Measurements from ENCODE around the gene ARHGAP15. TPM values are rescaled to one million over a fixed set of nuclear protein-coding genes. Genes with fewer than 3 reads are reported as not detected.

The ARHGAP15 gene
- polyA plus RNA-seq, 2 of the 4 experiments (the other 2 are of a cell fraction): 0.34 TPM; not detected in 1

DNA sequence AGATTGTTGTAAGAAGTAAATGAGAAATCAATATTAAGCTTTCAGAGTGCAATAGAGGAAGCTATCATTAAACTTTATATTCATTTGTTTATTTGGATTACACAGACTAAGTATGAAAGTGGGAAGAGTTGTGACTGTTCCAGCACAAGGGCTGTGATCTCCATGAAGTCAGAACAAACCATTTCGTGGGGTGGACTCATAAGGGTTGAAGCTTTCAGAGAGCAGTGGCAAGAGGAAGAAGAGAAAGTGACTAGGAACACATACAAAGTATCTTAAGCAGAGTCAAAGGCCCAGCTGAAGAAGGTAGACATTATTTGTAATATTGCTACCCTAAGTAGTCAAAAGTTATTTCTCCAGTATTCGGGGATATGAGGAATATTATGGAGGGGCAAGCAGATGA, 117.0 kb downstream of the ARHGAP15 start:
- H3K4me1 ChIP-seq: no peaks in the 10 kb centered on the region
- POLR2A ChIA-PET: no interaction called here
- CTCF ChIA-PET: interaction anchor here (0.9 kb wide), 1 partner anchor 13 kb away, joined by 3 read pairs; no protein-coding TSS in a partner anchor
- no peaks in the 10 kb centered on the region for H3K9me3 ChIP-seq
- TF ChIP-seq PHF8 (IDR thresholded peaks at IDR 0.05; ENCODE audit: borderline replicate concordance, low read depth) (no peak), CBX8 (IDR thresholded peaks at IDR 0.05) (no peak), POLR2A (IDR thresholded peaks at IDR 0.05; ENCODE audit: low read length) (no peak), NR3C1 (IDR thresholded peaks at IDR 0.05) (no peak), FOSB (CRISPR knock-in tag; IDR thresholded peaks at IDR 0.05) (no peak), SMC3 (IDR thresholded peaks at IDR 0.05) (no peak), CHD2 (IDR thresholded peaks at IDR 0.05; ENCODE audit: low read length, partially characterized antibody) (no peak), HOXA7 (CRISPR knock-in tag; IDR thresholded peaks at IDR 0.05) (no peak), ZFP36 (IDR thresholded peaks at IDR 0.05; ENCODE audit: borderline replicate concordance, partially characterized antibody) (no peak), CBX2 (IDR thresholded peaks at IDR 0.05; ENCODE audit: borderline replicate concordance, low read depth) (no peak), RCOR1 (IDR thresholded peaks at IDR 0.05; ENCODE audit: low read depth, low read length) (no peak), ZC3H11A (IDR thresholded peaks at IDR 0.05) (no peak), JUNB (IDR thresholded peaks at IDR 0.05) (no peak)
- TF ChIP-seq, protein P1, sequence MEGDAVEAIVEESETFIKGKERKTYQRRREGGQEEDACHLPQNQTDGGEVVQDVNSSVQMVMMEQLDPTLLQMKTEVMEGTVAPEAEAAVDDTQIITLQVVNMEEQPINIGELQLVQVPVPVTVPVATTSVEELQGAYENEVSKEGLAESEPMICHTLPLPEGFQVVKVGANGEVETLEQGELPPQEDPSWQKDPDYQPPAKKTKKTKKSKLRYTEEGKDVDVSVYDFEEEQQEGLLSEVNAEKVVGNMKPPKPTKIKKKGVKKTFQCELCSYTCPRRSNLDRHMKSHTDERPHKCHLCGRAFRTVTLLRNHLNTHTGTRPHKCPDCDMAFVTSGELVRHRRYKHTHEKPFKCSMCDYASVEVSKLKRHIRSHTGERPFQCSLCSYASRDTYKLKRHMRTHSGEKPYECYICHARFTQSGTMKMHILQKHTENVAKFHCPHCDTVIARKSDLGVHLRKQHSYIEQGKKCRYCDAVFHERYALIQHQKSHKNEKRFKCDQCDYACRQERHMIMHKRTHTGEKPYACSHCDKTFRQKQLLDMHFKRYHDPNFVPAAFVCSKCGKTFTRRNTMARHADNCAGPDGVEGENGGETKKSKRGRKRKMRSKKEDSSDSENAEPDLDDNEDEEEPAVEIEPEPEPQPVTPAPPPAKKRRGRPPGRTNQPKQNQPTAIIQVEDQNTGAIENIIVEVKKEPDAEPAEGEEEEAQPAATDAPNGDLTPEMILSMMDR (IDR thresholded peaks at IDR 0.05): no peak
- TF ChIP-seq, protein P2, sequence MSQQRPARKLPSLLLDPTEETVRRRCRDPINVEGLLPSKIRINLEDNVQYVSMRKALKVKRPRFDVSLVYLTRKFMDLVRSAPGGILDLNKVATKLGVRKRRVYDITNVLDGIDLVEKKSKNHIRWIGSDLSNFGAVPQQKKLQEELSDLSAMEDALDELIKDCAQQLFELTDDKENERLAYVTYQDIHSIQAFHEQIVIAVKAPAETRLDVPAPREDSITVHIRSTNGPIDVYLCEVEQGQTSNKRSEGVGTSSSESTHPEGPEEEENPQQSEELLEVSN (IDR thresholded peaks at IDR 0.05; ENCODE audit: borderline replicate concordance, low read depth): no peak
- TF ChIP-seq, protein P3, sequence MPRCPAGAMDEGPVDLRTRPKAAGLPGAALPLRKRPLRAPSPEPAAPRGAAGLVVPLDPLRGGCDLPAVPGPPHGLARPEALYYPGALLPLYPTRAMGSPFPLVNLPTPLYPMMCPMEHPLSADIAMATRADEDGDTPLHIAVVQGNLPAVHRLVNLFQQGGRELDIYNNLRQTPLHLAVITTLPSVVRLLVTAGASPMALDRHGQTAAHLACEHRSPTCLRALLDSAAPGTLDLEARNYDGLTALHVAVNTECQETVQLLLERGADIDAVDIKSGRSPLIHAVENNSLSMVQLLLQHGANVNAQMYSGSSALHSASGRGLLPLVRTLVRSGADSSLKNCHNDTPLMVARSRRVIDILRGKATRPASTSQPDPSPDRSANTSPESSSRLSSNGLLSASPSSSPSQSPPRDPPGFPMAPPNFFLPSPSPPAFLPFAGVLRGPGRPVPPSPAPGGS (IDR thresholded peaks at IDR 0.05): no peak
- TF ChIP-seq, protein P4, sequence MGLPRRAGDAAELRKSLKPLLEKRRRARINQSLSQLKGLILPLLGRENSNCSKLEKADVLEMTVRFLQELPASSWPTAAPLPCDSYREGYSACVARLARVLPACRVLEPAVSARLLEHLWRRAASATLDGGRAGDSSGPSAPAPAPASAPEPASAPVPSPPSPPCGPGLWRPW (IDR thresholded peaks at IDR 0.05): no peak
- TF ChIP-seq, protein P5, sequence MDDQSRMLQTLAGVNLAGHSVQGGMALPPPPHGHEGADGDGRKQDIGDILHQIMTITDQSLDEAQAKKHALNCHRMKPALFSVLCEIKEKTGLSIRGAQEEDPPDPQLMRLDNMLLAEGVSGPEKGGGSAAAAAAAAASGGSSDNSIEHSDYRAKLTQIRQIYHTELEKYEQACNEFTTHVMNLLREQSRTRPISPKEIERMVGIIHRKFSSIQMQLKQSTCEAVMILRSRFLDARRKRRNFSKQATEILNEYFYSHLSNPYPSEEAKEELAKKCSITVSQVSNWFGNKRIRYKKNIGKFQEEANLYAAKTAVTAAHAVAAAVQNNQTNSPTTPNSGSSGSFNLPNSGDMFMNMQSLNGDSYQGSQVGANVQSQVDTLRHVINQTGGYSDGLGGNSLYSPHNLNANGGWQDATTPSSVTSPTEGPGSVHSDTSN (IDR thresholded peaks at IDR 0.05): no peak
- TF ChIP-seq, protein P6, sequence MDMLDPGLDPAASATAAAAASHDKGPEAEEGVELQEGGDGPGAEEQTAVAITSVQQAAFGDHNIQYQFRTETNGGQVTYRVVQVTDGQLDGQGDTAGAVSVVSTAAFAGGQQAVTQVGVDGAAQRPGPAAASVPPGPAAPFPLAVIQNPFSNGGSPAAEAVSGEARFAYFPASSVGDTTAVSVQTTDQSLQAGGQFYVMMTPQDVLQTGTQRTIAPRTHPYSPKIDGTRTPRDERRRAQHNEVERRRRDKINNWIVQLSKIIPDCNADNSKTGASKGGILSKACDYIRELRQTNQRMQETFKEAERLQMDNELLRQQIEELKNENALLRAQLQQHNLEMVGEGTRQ (IDR thresholded peaks at IDR 0.05): no peak
- H3K4me2 ChIP-seq: no peak overlapping the region
- FAIRE-seq (no peak), ATAC-seq (no peak), DNase-seq (ENCODE audit: low read depth in 1 of 2, low spot score in 1 of 2) (no peak)
- no peak overlapping the region for H3K27ac ChIP-seq
- H3K4me3 ChIP-seq: no peak overlapping the region
- 2% methylated on average over 2 of the region's 2 CpGs for WGBS (ENCODE audit: missing lambda C conversion rate)

DNA sequence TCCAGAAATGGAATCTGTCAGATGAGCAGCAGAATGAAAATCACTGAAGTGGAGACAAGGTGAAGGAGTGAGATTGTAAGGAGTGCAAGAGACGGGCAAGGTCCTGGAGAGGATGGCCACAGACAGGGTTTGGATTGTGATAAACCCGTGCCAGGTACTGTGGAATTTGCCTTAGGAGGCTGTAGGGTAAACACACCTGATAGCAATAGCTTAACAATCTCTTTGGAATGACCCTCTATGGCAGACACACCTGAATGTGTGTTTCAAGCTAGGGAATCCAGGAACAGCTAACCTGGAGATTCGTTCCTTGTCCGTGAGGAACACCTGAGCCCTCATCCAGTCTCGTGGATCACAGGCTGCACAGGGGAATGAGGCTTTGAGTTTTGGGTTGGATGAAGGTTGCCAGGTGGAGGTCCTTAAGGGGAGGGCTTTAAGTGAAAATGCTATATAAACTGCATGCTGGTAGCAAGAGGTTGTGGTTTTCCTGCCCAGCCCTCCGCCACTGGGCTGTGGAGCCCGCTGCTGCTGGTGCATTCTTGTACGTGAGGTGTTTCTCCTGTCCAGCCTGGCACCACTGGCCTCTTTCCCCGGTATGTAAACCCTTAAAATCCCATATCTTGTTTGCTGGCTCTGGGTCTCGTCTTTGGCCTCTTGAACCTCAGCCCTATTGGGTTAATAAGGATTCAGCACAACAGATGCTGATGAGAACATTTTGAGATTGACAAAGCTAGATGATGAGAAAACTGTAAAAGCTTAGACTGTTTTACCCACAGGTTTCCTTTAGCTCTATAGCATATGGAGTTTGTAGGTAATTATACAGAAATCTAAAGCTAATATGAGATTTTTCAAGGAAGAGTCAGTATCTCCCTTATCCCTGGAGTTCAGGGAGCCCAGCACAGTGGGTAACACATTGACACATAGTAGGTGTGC, 117.9 kb downstream of the ARHGAP15 start:
- H3K9me3 ChIP-seq: no peaks in the 10 kb centered on the region
- CTCF ChIA-PET: interaction anchor here (1.8 kb wide), 1 partner anchor 11 kb away, joined by 5 read pairs; no protein-coding TSS in a partner anchor
- POLR2A ChIA-PET: no interaction called here
- no peak for DNase-seq (ENCODE audit: low read depth in 1 of 2, low spot score in 1 of 2)
- H3K4me1 ChIP-seq: no peaks in the 10 kb centered on the region
- TF ChIP-seq NR3C1 (IDR thresholded peaks at IDR 0.05) (no peak), ZNF302 (CRISPR knock-in tag; IDR thresholded peaks at IDR 0.05) (no peak), NPAS2 (CRISPR knock-in tag; IDR thresholded peaks at IDR 0.05; ENCODE audit: borderline replicate concordance) (no peak)
- TF ChIP-seq, protein P7, sequence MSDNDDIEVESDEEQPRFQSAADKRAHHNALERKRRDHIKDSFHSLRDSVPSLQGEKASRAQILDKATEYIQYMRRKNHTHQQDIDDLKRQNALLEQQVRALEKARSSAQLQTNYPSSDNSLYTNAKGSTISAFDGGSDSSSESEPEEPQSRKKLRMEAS (IDR thresholded peaks at IDR 0.05): no peak
- H3K4me3 ChIP-seq: no peak overlapping the region
- 16% methylated on average over 10 of the region's 10 CpGs for WGBS (ENCODE audit: missing lambda C conversion rate)
- no peak overlapping the region for H3K27ac ChIP-seq
- H3K4me2 ChIP-seq: no peak overlapping the region
- ATAC-seq: no peak; a peak in 1 of 6 replicates
- FAIRE-seq: no peak

Data from A549 (cell line).